ENCODE data around the gene TOMM20. TPM values are rescaled to one million over a fixed set of nuclear protein-coding genes. Genes with fewer than 3 reads are reported as not detected.

TOMM20 gene
- total and polyA plus RNA-seq, 9 of the 15 experiments (the other 6 are each of a cell fraction or from before 2014, with no cell fraction given): 70.6 to 334 (median 159) TPM

DNA sequence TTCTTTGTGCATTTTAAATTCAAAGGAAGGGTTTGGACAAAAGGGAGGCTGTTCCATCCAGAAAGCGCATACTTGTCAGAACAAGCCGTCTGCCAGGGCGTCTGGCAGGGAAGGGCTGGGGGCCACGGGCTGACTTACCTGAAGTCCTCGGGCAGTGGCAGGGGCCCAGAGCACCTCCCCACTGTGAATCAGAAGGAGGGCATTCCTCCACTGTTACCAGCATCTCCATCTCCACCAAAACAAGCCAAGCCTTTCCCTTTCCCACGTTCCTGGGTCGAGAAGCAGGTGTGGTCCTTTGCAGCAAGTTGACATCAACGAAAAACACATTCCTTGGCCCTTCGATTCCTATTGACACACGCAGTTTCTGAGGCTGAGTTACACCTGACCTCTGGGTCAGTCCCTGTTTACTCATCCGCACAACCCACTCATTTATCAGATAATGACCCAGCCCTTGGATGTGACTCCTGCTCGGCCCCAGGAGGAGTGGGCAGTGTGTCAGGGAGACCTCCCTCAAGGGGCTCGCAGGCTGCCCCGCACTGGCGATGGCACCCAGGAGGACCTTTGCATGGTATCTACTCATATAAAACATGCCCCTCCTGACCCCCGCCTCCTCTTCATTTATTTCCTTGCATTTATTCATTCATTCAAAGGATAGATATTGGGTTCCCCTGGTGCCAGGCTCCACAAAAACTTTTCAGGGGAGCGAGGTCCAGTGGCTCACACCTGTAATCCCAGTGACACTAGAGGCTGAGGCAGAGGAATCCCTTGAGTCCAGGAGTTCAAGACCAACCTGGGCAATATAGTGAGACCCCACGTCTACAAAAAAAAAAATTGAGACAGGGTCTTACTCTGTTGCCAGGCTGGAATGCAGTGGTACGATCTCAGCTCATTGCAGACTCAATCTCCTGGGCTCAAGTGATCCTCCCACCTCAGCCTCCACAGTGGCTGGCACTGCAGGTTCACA is 60.2 kb downstream of the TOMM20 start (continued):
- TF ChIP-seq ZNF277 (CRISPR knock-in tag; IDR thresholded peaks at IDR 0.05; ENCODE audit: borderline replicate concordance) (no peak), ZNF143 (CRISPR knock-in tag; IDR thresholded peaks at IDR 0.05) (no peak), RBM22 (IDR thresholded peaks at IDR 0.05; ENCODE audit: low read depth, low read length, poor library complexity, severe bottlenecking) (no peak), MTA3 (IDR thresholded peaks at IDR 0.05; ENCODE audit: borderline replicate concordance) (no peak), TCFL5 (CRISPR knock-in tag; conservative IDR thresholded peaks at IDR 0.05) (no peak), SMARCA5 (IDR thresholded peaks at IDR 0.05) (peak; percentile 49; the same call in 1 of the 2 replicates), NFE2L1 (tag; IDR thresholded peaks at IDR 0.05; ENCODE audit: borderline replicate concordance, low read depth) (no peak), ZNF232 (CRISPR knock-in tag; IDR thresholded peaks at IDR 0.05) (no peak), GABPB2 (CRISPR knock-in tag; conservative IDR thresholded peaks at IDR 0.05) (no peak), GATAD2A (IDR thresholded peaks at IDR 0.05) (no peak; the same call in 1 of the 2 replicates), GTF2A2 (tag; IDR thresholded peaks at IDR 0.05) (no peak), ZFP91 (CRISPR knock-in tag; IDR thresholded peaks at IDR 0.05) (no peak), ZFP1 (CRISPR knock-in tag; IDR thresholded peaks at IDR 0.05) (no peak), HNRNPL (IDR thresholded peaks at IDR 0.05; ENCODE audit: low read depth, low read length) (no peak), PHF20 (IDR thresholded peaks at IDR 0.05; ENCODE audit: partially characterized antibody) (no peak), ZNF436 (CRISPR knock-in tag; IDR thresholded peaks at IDR 0.05) (no peak), CBX2 (IDR thresholded peaks at IDR 0.05; ENCODE audit: insufficient read depth, low read length, poor library complexity, severe bottlenecking) (no peak), CEBPB (tag; IDR thresholded peaks at IDR 0.05) (no peak), ZKSCAN3 (CRISPR knock-in tag; IDR thresholded peaks at IDR 0.05) (no peak), GABPB1 (CRISPR knock-in tag; IDR thresholded peaks at IDR 0.05) (no peak), POLR2H (tag; IDR thresholded peaks at IDR 0.05; ENCODE audit: low read depth) (no peak), ETV6 (IDR thresholded peaks at IDR 0.05; ENCODE audit: borderline replicate concordance in 1 of 2, low read depth in 2 of 2, low read length in 1 of 2) (no peak), ETV6 (CRISPR knock-in tag; IDR thresholded peaks at IDR 0.05; ENCODE audit: borderline replicate concordance) (no peak), ZBTB1 (CRISPR knock-in tag; IDR thresholded peaks at IDR 0.05; ENCODE audit: borderline replicate concordance, low read depth) (no peak), SMARCA4 (IDR thresholded peaks at IDR 0.05) (peak; percentile 42; the same call in 1 of the 2 replicates), JUNB (CRISPR knock-in tag; conservative IDR thresholded peaks at IDR 0.05) (no peak)
- TF ChIP-seq, protein P1, sequence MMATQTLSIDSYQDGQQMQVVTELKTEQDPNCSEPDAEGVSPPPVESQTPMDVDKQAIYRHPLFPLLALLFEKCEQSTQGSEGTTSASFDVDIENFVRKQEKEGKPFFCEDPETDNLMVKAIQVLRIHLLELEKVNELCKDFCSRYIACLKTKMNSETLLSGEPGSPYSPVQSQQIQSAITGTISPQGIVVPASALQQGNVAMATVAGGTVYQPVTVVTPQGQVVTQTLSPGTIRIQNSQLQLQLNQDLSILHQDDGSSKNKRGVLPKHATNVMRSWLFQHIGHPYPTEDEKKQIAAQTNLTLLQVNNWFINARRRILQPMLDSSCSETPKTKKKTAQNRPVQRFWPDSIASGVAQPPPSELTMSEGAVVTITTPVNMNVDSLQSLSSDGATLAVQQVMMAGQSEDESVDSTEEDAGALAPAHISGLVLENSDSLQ (IDR thresholded peaks at IDR 0.05): no peak
